Adrenal gland (tissue), 12 donors: ENCODE results near the gene LHFPL2. TPM values are rescaled to one million over a fixed set of nuclear protein-coding genes. Genes with fewer than 3 reads are reported as not detected.
A peak's percentile ranks its signal among the peaks of the same experiment; 100 is the strongest.

Experiments
- DNase-seq, 7 donors: peaks; one replicate each; pipeline ENCODE4 v3.0.0-alpha.2; 2019 to 2020
- H3K27ac ChIP-seq, 5 donors: fragments of 200-600 bp; sonication (generic) in 4 of 5; 1 replicate in 3 of 5; 2 replicates in 2 of 5; pipeline versions ENCODE4 v1.5.1 to v1.8.0; 2016 to 2020; ENCODE audit warnings: mild to moderate bottlenecking in 1 of 5
- H3K27me3 ChIP-seq: fragments of 200-600 bp; 2 replicates; pipeline ENCODE4 v1.8.0; 2021
- H3K36me3 ChIP-seq, 2 donors: fragments of 200-600 bp; replicated peaks in 1 of 2; 1 replicate in 1 of 2; 2 replicates in 1 of 2; pipeline versions ENCODE4 v1.5.1 to v1.8.0; 2018 to 2022
- H3K4me1 ChIP-seq, 2 donors: fragments of 200-600 bp; replicated peaks in 1 of 2; 1 replicate in 1 of 2; 2 replicates in 1 of 2; pipeline versions ENCODE4 v1.5.1 to v1.8.0; 2018 to 2021
- H3K4me3 ChIP-seq, 4 donors: fragments of 200-600 bp; sonication (generic) in 3 of 4; one replicate each; pipeline ENCODE4 v1.5.1; 2016 to 2018
- H3K9me3 ChIP-seq, 3 donors: fragments of 200-600 bp; sonication (generic) in 1 of 3; replicated peaks in 1 of 3; 1 replicate in 2 of 3; 2 replicates in 1 of 3; pipeline versions ENCODE4 v1.5.1 to v1.8.0; 2016 to 2021
- POLR2A ChIP-seq, 2 donors: fragments of 450-650 bp; IDR thresholded peaks; one replicate each; pipeline ENCODE4 v1.6.1; 2017; ENCODE audit warnings: antibody characterized with exemption in 2 of 2, mild to moderate bottlenecking in 2 of 2, moderate library complexity in 1 of 2
- WGBS, 4 donors: extraction: QIAGEN DNeasy Blood & Tissue Kit in 2 of 4; methylation state at CpG; one replicate each; pipeline versions ENCODE4 v1.1.5 to v1.1.7; 2013 to 2017; 5-methylcytosine and 5-hydroxymethylcytosine counted together
- intact Hi-C, 2 donors: fragments of 100-400 bp; cut with DNase I; formaldehyde crosslinking; loops; one replicate each; pipeline versions ENCODE4 v1.14.1 to v1.15.0; 2022 to 2023
- polyA plus RNA-seq, 3 donors: library from polyadenylated mRNA; stranded (reverse); fragments of 200-250 nt in 2 of 3; fragments of 350-450 nt in 1 of 3; fragmentation: Illumina TruSeq in 1 of 3; extraction: RNeasy Lipid Tissue Mini Kit (QIAGEN cat#74804) in 1 of 3; gene quantifications; one replicate each; pipeline ENCODE4 v1.2.3, GENCODE V29; 2013 to 2014
- total RNA-seq, 9 donors: library from RNA; depleted of rRNA in 4 of 9; stranded (reverse); fragments of >200 nt in 4 of 9; fragments of 120-200 nt in 1 of 9; fragmentation: NEBNext Ultra II Directional in 1 of 9; extraction: Animal tissue kit (Norgen Biotek cat#: 25700) in 1 of 9; gene quantifications; one replicate each; pipeline versions ENCODE4 v1.1.0 to v1.2.4, GENCODE V29; 2013 to 2023
- TF ChIP-seq, protein P1 (sequence below), 6 experiments: fragments of 450-650 bp in 4 of 6; fragments of 200-600 bp in 2 of 6; sonication (generic) in 1 of 6; IDR thresholded peaks; 1 replicate in 5 of 6; 2 replicates in 1 of 6; pipeline versions ENCODE4 v1.5.1 to v1.8.0; 2016 to 2021; ENCODE audit warnings: antibody characterized with exemption in 6 of 6, mild to moderate bottlenecking in 2 of 6, moderate library complexity in 1 of 6
- donor health status: healthy with polysubstance abuse.
- donor health status: Bipolar disorder and iron deficiency.
- donor health status: DM: yes; HTN: yes; CAD: no.
- donor health status: DM: no; HTN: no; CAD: no.
- donor health status: DM: no; HTN: no; CAD: no.
- donor health status: DM: yes; HTN: yes; CAD: no.

LHFPL2 gene
- total and polyA plus RNA-seq, 12 donors, result 8.0 to 68.4 (median 44.9) TPM

DNA sequence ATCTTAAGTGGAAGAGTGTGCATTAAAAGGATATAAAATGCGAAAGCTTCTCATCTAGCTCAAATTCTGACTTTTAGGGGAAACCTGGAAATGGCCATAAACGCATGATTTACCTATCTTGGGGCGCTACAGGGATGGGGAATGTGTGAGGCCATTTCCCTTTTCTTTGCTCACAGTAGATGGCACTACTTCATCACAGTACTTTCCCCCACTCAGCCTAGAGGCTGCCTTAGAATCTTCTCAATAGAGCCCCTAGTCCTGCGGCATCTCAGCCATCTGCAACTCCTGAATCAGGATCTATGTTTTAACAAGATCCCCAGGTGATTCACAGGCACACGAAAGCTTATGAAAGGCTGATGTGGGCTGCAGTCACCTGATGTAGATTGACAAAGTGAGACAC lies 110.8 kb downstream of the LHFPL2 start:
- peak in 1 of 7 donors; percentile 29 for DNase-seq
- intact Hi-C loops, result loop anchor here in 1 of 2 donors (10.0 kb wide), 1 partner anchor 73 kb away; no protein-coding TSS in a partner anchor
- H3K36me3 ChIP-seq, result no peaks in the 10 kb centered on the region
- no peak for TF ChIP-seq POLR2A (IDR thresholded peaks at IDR 0.05)
- TF ChIP-seq, protein P1, sequence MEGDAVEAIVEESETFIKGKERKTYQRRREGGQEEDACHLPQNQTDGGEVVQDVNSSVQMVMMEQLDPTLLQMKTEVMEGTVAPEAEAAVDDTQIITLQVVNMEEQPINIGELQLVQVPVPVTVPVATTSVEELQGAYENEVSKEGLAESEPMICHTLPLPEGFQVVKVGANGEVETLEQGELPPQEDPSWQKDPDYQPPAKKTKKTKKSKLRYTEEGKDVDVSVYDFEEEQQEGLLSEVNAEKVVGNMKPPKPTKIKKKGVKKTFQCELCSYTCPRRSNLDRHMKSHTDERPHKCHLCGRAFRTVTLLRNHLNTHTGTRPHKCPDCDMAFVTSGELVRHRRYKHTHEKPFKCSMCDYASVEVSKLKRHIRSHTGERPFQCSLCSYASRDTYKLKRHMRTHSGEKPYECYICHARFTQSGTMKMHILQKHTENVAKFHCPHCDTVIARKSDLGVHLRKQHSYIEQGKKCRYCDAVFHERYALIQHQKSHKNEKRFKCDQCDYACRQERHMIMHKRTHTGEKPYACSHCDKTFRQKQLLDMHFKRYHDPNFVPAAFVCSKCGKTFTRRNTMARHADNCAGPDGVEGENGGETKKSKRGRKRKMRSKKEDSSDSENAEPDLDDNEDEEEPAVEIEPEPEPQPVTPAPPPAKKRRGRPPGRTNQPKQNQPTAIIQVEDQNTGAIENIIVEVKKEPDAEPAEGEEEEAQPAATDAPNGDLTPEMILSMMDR (IDR thresholded peaks at IDR 0.05), result peak; percentile 18 to 59 (median 47)
- no peaks in the 10 kb centered on the region for H3K9me3 ChIP-seq
- 65 to 72% (median 68%) methylated on average over 5 of the region's 5 CpGs for WGBS, 4 donors
- no peaks in the 10 kb centered on the region for H3K27me3 ChIP-seq
- no peak overlapping the region for H3K27ac ChIP-seq
- peaks cover 13 to 37% of the 10 kb centered on the region in 2 donors for H3K4me1 ChIP-seq
- no peak overlapping the region for H3K4me3 ChIP-seq

- no peak overlapping the region for H3K27ac ChIP-seq
- H3K27me3 ChIP-seq, result no peaks in the 10 kb centered on the region
- no peak overlapping the region for H3K4me3 ChIP-seq
- peak in 1 of 7 donors; percentile 20 for DNase-seq
- intact Hi-C loops, result loop anchor here in 1 of 2 donors (10.0 kb wide), 1 partner anchor 73 kb away; no protein-coding TSS in a partner anchor
- H3K4me1 ChIP-seq, result peaks cover 13 to 33% of the 10 kb centered on the region in 2 donors
- 58 to 71% (median 64%) methylated on average over 5 of the region's 5 CpGs for WGBS, 4 donors
- no peak for TF ChIP-seq POLR2A (IDR thresholded peaks at IDR 0.05)
- TF ChIP-seq, protein P1 (IDR thresholded peaks at IDR 0.05), result no peak
- H3K36me3 ChIP-seq, result no peaks in the 10 kb centered on the region
- H3K9me3 ChIP-seq, result no peaks in the 10 kb centered on the region
Observed at GRCh38 chr5:78537411-78537810, 111.2 kb downstream of the LHFPL2 start.

- no peaks in the 10 kb centered on the region for H3K9me3 ChIP-seq
- no peak overlapping the region for H3K4me3 ChIP-seq
- H3K4me1 ChIP-seq, result peaks cover 13 to 29% of the 10 kb centered on the region in 2 donors
- no peak overlapping the region for H3K27ac ChIP-seq
- intact Hi-C loops, result loop anchor here in 1 of 2 donors (10.0 kb wide), 1 partner anchor 72 kb away; no protein-coding TSS in a partner anchor
- peak in 1 of 7 donors; percentile 28 for DNase-seq
- no peaks in the 10 kb centered on the region for H3K36me3 ChIP-seq
- H3K27me3 ChIP-seq, result no peaks in the 10 kb centered on the region
- TF ChIP-seq, protein P1 (IDR thresholded peaks at IDR 0.05), result no peak
- no peak for TF ChIP-seq POLR2A (IDR thresholded peaks at IDR 0.05)
- 80 to 87% (median 85%) methylated on average over 7 of the region's 7 CpGs for WGBS, 4 donors
Observed at GRCh38 chr5:78536661-78537196, 111.8 kb downstream of the LHFPL2 start.

GRCh38 chr5:78534905-78535200 lies 113.7 kb downstream of the LHFPL2 start:
- H3K4me1 ChIP-seq, result peaks cover 9 to 29% of the 10 kb centered on the region in 2 donors
- H3K27ac ChIP-seq, result peak overlapping the region; percentile 33 to 88 (median 64)
- H3K27me3 ChIP-seq, result no peaks in the 10 kb centered on the region
- intact Hi-C loops, result loop anchor here in 1 of 2 donors (10.0 kb wide), 1 partner anchor 70 kb away; no protein-coding TSS in a partner anchor
- TF ChIP-seq, protein P1 (IDR thresholded peaks at IDR 0.05), result no peak
- no peak for TF ChIP-seq POLR2A (IDR thresholded peaks at IDR 0.05)
- H3K36me3 ChIP-seq, result no peaks in the 10 kb centered on the region
- peak in 1 of 7 donors; percentile 38 for DNase-seq
- H3K4me3 ChIP-seq, result no peak overlapping the region
- H3K9me3 ChIP-seq, result no peaks in the 10 kb centered on the region
- WGBS, 4 donors, result 92 to 95% (median 93%) methylated on average over 6 of the region's 6 CpGs
